GM19397 (cell line): ENCODE results near the gene HGFAC.

ENCODE experiments used
- ATAC-seq: cut with Tn5 transposase; IDR thresholded peaks from one replicate; pipeline ENCODE4 v1.9.1; 2021; ENCODE audit warnings: mild to moderate bottlenecking, moderate library complexity; ENCODE audit not compliant: unreplicated experiment

HGFAC gene

GRCh38 chr4:3423406-3423805 is 18.4 kb upstream of the HGFAC start:
- no peak for ATAC-seq

- ATAC-seq: no peak
Measured at GRCh38 chr4:3423952-3424351, 17.8 kb upstream of the HGFAC start.

DNA sequence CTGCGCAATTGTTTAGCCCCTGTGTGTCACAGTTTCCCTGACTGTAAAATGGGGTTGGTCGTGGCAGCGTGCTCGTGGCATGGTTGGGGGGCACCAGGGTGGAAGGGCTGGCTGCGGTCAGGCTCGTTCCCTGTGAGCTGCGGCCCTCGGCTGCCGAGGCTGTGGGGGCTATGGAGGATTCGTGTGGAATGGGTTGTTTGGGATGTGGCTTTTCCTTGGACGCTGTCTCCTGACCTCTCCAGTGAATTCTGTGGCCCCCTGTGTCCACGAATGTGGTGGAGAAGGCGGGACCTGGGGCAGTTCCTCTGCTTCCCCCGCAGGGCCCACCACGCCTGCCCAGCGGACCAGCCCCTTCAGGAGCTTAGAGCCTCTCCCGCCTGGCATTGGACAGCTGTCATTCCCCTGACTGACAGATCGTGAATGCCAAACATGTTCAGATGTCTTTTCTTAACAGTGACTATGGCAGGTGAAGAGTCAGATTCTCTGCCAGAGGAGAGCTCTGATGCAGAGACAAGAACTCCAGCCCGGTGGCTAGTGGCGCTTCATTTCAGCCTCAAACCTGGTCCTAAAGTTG is 17.2 kb upstream of the HGFAC start:
- ATAC-seq: no peak

- ATAC-seq: no peak
Measured at GRCh38 chr4:3426465-3427133, 15.2 kb upstream of the HGFAC start.

DNA sequence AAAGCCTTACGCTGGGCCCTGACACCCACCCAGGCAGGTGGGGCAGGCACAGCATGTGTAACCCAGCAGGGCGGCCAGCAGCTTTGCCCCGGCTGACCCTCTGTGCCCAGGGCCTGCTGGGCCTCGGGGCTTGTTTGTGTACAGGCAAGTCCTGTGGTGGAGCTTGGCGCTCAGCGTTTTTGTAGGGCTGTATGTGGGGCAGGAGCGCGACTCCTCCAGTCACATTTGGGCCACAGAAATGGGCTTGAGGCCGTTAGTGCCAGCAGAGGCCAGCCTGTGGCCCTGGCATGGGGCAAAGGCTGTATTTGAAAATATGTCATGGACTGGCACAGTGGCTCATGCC is 14.7 kb upstream of the HGFAC start:
- no peak for ATAC-seq

- ATAC-seq: no peak
Measured at GRCh38 chr4:3427706-3428446, 13.9 kb upstream of the HGFAC start.

DNA sequence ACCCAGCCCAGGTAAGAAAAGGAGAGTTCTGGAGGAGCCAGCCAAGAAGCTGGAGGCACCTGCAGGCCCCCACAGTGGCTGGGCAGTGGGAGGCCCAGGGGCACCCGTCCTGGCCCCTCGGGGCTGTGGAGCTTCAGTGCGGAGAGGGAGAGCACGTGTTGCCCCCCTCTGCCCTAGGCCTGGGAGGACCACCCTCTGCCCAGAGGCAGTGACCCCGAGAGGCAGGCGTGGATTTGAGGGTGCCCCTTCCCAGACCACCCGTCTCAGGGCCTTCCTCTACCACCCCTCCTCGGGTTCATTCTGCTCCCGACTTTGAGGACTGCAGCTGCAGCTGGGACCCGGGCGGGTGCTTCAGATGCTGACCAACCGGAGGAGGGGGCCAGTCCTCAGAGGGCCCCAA is 12.1 kb upstream of the HGFAC start:
- ATAC-seq: no peak

DNA sequence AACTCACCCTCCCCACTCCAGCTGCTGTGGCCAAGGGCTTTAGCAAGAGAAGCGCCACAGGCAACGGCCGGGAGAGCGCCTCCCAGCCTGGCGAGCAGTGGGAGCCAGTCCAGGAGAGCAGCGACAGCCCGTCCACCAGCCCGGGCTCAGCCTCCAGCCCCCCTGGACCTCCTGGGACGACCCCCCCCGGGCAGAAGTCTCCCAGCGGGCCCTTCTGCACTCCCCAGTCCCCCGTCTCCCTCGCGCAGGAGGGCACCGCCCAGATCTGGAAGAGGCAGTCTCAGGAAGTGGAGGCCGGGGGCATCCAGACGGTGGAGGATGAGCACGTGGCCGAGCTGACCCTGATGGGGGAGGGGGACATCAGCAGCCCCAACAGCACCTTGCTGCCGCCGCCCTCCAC is 11.2 kb upstream of the HGFAC start:
- ATAC-seq: no peak

DNA sequence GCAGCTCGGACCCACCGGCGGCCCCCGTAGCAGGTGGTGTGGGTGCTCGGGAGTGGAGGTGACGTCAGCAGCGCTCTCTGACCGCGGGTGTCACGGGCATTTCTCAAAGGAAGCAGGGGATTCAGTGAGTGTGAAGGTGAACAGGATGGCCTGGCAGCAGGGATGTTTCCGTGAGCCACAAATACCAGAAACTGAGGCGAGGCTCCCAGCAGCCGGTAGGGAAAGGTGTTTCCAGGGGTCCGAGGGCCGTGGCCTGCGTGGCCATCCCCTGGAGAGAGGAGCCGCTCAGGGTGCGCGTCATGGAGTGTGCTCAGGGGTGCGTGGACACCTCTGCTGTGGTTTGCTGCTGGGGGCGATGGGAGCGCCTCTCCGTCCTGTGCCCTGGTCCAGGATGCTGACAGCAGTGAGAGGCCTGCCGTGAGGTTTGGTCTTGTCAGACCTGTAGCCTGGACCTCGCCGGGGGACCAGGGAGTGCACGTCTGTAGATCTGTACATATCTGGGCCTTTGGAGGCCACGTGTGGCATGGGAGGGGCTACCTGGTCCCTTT is 10.2 kb upstream of the HGFAC start:
- no peak for ATAC-seq

DNA sequence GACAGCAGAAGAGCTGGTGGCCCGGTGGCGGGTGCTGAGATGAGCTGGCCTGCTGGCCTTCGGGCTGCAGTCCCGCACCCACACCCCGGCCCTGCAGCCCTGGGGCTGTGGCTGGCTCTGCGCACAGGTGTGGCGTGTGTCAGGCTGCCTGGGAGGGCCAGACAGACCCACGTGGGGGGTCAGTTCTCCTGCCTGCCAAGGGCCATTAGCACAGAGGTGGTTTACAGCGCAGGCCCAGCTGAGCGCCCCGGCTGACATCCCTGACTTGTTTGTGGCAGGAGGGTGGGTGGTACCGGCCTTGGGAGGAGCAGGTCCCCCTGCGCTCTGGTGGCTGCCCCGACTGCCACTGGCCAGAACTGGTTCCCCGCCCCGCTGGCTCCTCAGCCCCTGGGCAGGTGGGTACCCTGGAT is 9.4 kb upstream of the HGFAC start:
- no peak for ATAC-seq

DNA sequence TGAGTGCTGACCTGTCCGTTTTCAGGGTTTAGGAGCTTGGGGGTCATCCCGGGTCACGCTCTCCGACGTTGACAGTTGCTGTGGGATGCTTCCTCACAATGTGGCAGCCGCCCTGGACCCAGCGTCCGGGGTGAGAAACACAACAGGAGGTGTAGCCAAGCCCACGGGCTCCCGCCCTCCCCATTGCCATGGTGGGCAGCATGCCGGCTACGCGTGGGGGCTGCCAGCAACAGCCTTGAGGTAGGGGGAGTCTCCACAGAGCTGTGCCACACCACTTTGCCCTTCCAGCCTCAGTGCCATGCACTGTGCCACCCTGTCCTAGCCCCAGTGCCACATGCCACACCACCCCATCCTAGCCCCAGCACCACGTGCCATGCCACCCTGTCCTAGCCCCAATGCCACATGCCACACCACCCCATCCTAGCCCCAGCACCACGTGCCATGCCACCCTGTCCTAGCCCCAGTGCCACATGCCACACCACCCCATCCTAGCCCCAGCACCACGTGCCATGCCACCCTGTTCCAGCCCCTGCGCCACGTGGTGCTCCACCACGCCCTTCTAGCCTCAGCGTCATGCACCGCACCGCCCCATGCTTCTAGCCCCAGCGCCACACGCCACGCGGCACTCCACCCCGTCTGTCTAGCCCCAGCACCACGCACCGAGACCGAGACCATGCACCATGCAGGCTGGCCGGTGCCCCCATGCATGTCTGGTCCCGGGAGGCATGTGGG is 8.5 kb upstream of the HGFAC start:
- ATAC-seq: no peak

GRCh38 chr4:3434881-3435685 is 6.7 kb upstream of the HGFAC start:
- no peak for ATAC-seq

DNA sequence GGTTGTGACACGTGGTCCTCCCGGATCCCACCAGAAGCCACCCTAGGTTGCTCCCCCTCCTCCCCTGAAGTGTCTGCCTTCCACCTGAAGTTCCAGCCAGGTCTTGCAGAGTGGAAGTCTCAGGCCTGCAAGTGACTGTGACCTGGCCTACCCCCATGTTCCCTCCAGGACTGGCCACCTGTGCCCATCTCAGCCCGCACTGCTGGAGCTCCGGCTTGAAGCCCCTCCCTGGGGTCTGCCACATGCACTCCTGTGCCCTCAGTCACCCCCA is 6.1 kb upstream of the HGFAC start:
- no peak for ATAC-seq

DNA sequence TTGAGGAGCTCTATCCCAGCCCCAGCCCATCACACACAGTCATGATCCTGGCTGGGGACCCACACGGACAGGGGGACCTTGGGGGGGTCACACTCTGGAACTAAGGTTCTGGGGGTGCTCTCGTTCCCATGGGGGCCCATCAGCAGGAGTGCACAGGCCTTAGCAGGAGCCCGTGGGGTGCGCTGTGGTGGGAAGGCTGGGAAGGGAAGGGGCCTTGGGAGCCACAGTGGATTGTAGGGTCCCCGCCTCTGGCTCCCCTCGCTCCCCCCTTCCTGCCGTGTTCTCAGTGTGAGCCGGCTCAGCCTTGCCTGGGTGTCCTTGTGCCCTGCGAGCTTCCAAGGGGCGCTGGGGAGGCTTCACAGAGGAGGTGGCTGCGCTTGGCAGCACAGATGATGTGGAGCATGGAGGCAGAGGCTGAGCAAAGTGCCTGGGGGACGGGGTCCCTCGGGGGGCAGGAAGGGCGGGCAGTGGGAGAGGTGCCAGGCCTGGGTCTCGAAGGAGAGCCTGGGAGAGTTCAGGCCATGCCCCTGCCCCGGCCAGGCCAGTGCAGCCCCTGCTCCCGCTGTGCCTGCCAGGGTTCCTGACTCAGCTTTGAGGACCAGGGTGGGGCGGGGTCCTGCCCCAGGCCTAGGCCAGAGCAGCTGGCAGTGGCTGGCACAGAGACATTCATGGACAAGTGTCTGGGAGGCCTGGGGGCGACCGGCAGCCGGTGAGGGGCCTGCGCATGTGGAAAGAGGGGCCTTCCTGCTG is 5.5 kb upstream of the HGFAC start:
- ATAC-seq: no peak

DNA sequence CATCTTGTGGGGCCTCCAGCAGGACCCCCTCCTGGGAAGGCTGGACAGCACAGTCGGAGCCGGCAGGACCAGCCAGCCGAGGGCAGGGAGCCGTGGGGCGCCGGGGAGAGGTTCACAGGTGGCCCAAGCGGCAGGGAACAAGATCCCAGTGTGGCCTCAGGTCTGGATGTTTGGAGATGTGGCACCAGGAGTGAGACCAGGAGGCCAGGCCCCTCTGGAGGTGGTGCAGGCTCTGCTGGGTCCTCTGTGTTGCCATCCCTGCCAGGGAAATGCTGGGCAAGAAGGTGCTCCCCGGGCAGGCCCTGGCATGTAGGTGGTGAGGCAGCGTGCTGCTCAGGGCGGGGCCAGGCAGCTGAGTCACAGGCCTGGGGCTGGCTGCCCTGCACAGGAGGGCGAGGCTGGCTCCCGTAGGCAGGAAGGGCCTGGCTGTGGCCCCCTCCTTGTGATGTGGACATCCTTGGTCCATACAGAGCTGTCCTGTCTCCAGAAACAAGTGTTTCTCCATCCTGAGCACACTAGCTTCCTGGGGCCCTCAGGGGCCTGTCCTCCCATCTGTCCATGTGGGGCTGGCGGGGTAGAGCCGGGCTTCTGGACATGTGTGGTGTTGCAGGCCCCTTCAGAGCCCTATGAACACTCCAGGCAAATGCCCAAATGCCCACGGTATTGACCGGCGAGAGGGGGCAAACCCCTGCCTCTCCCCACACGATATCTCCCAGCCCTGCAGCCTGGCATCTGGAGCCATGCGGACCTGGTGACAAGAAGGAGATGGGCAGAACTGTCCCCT is 4.8 kb upstream of the HGFAC start:
- ATAC-seq: no peak

DNA sequence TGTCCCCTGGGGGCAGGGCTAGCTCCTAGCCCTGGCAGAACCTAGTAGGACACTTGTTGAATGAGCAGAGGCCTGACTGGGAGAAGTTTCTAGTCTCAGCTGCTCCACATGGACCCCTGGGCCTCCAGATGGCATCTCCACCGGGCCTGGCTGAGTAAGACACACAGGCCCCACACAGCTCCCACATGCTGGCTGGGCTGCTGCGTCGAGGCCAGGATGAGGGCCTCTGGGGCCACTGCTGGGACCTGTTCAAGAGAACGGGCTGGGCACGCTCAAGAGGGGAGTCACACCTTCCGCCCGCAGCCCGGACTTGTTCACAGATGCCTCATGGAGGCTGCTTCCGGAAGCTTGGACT is 4.2 kb upstream of the HGFAC start:
- ATAC-seq: no peak

DNA sequence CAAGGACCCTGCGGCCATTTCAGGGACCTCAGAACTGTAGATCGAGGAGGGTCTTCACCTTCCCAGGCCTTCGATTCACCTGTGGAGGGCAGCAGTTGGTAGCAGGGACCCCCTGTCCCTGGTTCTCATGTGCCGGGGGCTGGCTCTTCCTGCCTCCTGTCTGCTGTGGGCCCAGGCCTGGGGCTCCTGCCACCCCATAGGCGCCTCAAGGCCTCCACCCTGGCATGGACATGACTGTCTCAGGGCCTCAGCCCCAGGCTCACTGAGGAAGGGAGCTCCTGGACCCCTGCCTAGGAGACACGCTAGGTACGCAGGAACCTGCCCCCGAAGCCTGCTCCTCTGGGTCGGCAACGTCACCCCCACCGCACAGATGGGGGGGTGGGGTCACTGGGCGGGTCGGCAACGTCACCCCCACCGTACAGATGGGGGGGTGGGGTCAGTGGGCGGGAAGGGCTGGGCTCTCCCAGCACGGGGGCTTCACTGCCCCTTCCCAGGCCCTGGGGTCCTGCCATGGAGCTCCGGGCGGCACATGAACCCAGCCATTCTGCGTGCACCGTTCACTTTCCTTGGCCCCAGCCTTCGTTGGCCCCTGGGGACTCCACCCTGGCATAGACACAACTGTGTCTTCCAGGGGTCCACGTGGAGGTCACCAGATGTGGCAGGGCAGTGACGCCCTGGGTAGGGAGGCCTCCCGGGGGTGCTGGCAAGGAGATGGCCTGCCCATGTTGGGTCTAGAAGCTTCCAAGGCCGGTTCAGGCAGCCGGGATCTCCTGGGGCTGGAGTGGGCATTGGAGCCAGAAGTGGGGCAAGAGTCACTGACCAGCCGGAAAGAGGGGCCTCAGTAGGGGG is 3.5 kb upstream of the HGFAC start:
- ATAC-seq: no peak

DNA sequence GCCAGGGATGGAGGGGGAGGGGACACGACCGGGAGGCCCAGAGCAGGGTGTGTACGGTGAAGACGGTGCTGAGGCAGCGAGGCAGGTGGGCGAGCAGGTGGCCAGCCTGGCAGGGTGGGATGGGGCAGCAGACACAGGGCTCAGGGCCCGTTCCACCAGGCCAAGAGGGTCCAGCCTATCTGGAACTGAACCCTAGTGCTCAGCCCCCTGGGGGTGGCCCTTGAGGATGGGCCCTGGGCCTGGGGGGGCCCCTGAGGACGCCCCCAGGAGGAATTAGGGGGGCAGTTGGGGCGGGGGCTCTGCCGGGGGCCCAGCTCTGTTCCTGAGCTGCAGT is 3.0 kb upstream of the HGFAC start:
- ATAC-seq: no peak

DNA sequence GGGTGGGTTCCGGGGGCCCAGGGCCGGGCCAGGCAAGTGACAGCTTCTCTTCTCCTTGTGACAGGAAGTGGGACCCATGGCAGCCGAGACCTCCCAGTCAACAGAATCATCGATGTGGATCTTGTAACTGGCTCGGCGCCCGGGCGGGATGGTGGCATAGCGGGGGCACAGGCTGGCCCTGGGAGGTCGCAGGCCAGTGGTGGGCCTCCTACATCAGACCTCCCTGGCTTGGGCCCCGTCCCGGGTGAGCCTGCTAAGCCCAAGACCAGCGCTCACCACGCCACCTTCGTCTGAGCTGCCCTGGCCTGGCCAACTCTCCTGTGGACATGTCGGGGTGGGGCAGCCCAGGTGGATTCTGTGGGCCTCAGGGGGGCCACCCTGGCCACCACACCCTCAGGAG is 2.4 kb upstream of the HGFAC start:
- ATAC-seq: no peak
